ENCODE data around the gene MAP2K6. TPM values are rescaled to one million over a fixed set of nuclear protein-coding genes. Genes with fewer than 3 reads are reported as not detected.

MAP2K6 gene
- total RNA-seq, 1 experiment from 2014 or later: 12.2 TPM

DNA sequence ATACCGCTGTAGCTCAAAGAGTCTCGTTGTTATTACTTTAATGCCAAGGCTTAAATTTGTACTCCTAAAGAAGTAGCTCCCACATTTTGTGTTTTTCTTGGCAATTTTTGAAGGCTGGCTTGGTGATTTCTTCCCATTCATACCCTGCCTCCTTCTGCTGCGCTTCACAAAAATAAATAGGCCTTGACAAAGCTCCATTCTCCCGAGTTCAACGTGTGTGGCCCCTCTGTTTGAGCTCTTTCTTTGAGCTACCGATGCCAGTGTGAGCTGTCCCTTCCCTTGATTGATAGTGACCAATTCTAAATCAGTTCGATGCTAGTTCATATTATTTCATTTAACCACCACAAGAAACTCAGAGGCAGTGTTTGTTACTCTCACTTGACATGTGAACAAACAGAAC lies 96.8 kb downstream of the MAP2K6 start:
- no peak for ATAC-seq
- Histone ChIP-seq H3K9ac (ENCODE audit: low read length) (no peak overlapping the region), H3K4me1 (ENCODE audit: insufficient read depth, low read length) (no peaks in the 10 kb centered on the region), H4K20me1 (ENCODE audit: low read length) (no peaks in the 10 kb centered on the region), H2AFZ (ENCODE audit: low read length) (no peak overlapping the region), H3K9me2 (replicated peaks; ENCODE audit: low read length) (no peaks in the 10 kb centered on the region), H3K79me2 (ENCODE audit: low read length) (no peaks in the 10 kb centered on the region), H3K4me2 (ENCODE audit: low read length) (no peak overlapping the region), H3K4me3 (ENCODE audit: low read length) (no peak overlapping the region), H3K27me3 (ENCODE audit: low read length) (no peaks in the 10 kb centered on the region), H3K36me3 (ENCODE audit: low read depth, low read length) (no peaks in the 10 kb centered on the region), H3F3A (ENCODE audit: low read length, unreplicated experiment) (no peaks in the 10 kb centered on the region), H3K9me3 (ENCODE audit: low read length) (no peaks in the 10 kb centered on the region), H3K27ac (ENCODE audit: low read length) (no peak overlapping the region)
- ChIA-PET CTCF (interaction anchor here (0.6 kb wide), 1 partner anchor 15 kb away, joined by 3 read pairs; no protein-coding TSS in a partner anchor), POLR2A (ENCODE audit: unreplicated experiment) (no interaction called here)
- TF ChIP-seq EZH2phosphoT487 (IDR thresholded peaks at IDR 0.05; ENCODE audit: borderline replicate concordance, low read length): no peak
- TF ChIP-seq EZH2 (IDR thresholded peaks at IDR 0.05; ENCODE audit: low read length, unreplicated experiment): no peak
- no peak for TF ChIP-seq CTCF (conservative IDR thresholded peaks at IDR 0.05; ENCODE audit: low read depth, low read length)
- intact Hi-C loops (cut with micrococcal nuclease): no loop called here
- DNase-seq: no peak
- no TSS peak for BruUV-seq (replicated peaks)

GRCh38 chr17:69512946-69513345 lies 98.4 kb downstream of the MAP2K6 start:
- ChIA-PET POLR2A (ENCODE audit: unreplicated experiment) (no interaction called here), CTCF (no interaction called here)
- no peaks in the 10 kb centered on the region for H3K27me3 ChIP-seq (ENCODE audit: low read length)
- no TSS peak for BruUV-seq (replicated peaks)
- H3K9ac ChIP-seq (ENCODE audit: low read length): no peak overlapping the region
- H3K9me3 ChIP-seq (ENCODE audit: low read length): no peaks in the 10 kb centered on the region
- H4K20me1 ChIP-seq (ENCODE audit: low read length): no peaks in the 10 kb centered on the region
- H3K27ac ChIP-seq (ENCODE audit: low read length): no peak overlapping the region
- H3F3A ChIP-seq (ENCODE audit: low read length, unreplicated experiment): no peaks in the 10 kb centered on the region
- ATAC-seq (no peak), DNase-seq (no peak)
- H3K36me3 ChIP-seq (ENCODE audit: low read depth, low read length): no peaks in the 10 kb centered on the region
- no peaks in the 10 kb centered on the region for H3K9me2 ChIP-seq (replicated peaks; ENCODE audit: low read length)
- H3K4me2 ChIP-seq (ENCODE audit: low read length): no peak overlapping the region
- H2AFZ ChIP-seq (ENCODE audit: low read length): no peak overlapping the region
- H3K79me2 ChIP-seq (ENCODE audit: low read length): no peaks in the 10 kb centered on the region
- TF ChIP-seq EZH2 (IDR thresholded peaks at IDR 0.05; ENCODE audit: low read length, unreplicated experiment) (no peak), CTCF (conservative IDR thresholded peaks at IDR 0.05; ENCODE audit: low read depth, low read length) (no peak), EZH2phosphoT487 (IDR thresholded peaks at IDR 0.05; ENCODE audit: borderline replicate concordance, low read length) (no peak)
- no peaks in the 10 kb centered on the region for H3K4me1 ChIP-seq (ENCODE audit: insufficient read depth, low read length)
- H3K4me3 ChIP-seq (ENCODE audit: low read length): no peak overlapping the region
- intact Hi-C loops (cut with micrococcal nuclease): no loop called here

DNA sequence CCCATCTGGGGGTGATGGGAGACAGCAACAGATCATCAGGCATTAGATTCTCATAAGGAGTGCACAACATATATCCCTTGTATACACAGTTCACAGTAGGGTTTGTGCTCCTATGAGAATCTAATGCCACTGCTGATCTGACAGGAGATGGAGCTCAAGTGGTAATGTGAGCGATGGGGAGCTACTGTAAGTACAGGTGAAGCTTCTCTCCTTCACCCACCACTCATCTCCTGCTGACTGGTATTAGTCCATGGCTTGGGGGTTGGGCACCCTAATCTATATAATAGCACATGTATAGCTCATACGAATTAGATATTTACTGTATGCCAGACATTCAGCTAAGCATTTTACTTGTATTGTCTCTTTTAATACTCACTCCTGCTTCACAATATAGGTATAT lies 101.7 kb downstream of the MAP2K6 start:
- Histone ChIP-seq H3K36me3 (ENCODE audit: low read depth, low read length) (no peaks in the 10 kb centered on the region), H3K27ac (ENCODE audit: low read length) (no peak overlapping the region), H3K9me2 (replicated peaks; ENCODE audit: low read length) (no peaks in the 10 kb centered on the region), H3K4me3 (ENCODE audit: low read length) (no peak overlapping the region), H3K4me1 (ENCODE audit: insufficient read depth, low read length) (no peaks in the 10 kb centered on the region), H4K20me1 (ENCODE audit: low read length) (no peaks in the 10 kb centered on the region), H3K9me3 (ENCODE audit: low read length) (no peaks in the 10 kb centered on the region), H3K9ac (ENCODE audit: low read length) (no peak overlapping the region), H3K79me2 (ENCODE audit: low read length) (no peaks in the 10 kb centered on the region), H3F3A (ENCODE audit: low read length, unreplicated experiment) (no peaks in the 10 kb centered on the region), H3K4me2 (ENCODE audit: low read length) (no peak overlapping the region), H3K27me3 (ENCODE audit: low read length) (no peaks in the 10 kb centered on the region), H2AFZ (ENCODE audit: low read length) (no peak overlapping the region)
- no peak for DNase-seq
- TF ChIP-seq EZH2phosphoT487 (IDR thresholded peaks at IDR 0.05; ENCODE audit: borderline replicate concordance, low read length) (no peak), EZH2 (IDR thresholded peaks at IDR 0.05; ENCODE audit: low read length, unreplicated experiment) (no peak), CTCF (conservative IDR thresholded peaks at IDR 0.05; ENCODE audit: low read depth, low read length) (no peak)
- ChIA-PET CTCF (interaction anchor here (0.6 kb wide), 1 partner anchor 10 kb away, joined by 4 read pairs; no protein-coding TSS in a partner anchor), POLR2A (ENCODE audit: unreplicated experiment) (no interaction called here)
- intact Hi-C loops (cut with micrococcal nuclease): no loop called here
- no TSS peak for BruUV-seq (replicated peaks)
- ATAC-seq: no peak

Data from PC-3 (cell line).